A673 (cell line): Measurements from ENCODE around the gene FAM174C. TPM values are rescaled to one million over a fixed set of nuclear protein-coding genes. Genes with fewer than 3 reads are reported as not detected.
A peak's percentile ranks its signal among the peaks of the same experiment; 100 is the strongest.

ENCODE experiments used
- BruUV-seq: library from RNA; stranded (reverse); fragments of 400-500 nt; replicated peaks from 2 replicates; lab custom pipeline; 2021; lab: Mats Ljungman, UMichigan
- CTCF ChIA-PET: fragments of 300-600 bp; sonication (Branson Sonifier 250); formaldehyde crosslinking; loops from one replicate; lab custom pipeline; 2022; ENCODE audit warnings: antibody characterized with exemption; lab: Charles Lee
- POLR2A ChIA-PET: fragments of 300-600 bp; sonication (Branson Sonifier 250); formaldehyde crosslinking; loops from one replicate; lab custom pipeline; 2022; ENCODE audit warnings: antibody characterized with exemption; ENCODE audit not compliant: low non-redundant PET; lab: Charles Lee
- DNase-seq: peaks from one replicate; pipeline ENCODE4 v3.0.0-alpha.2; 2015; ENCODE audit warnings: low spot score
- H3K27ac ChIP-seq: fragments of 200-600 bp; sonication (generic); 2 replicates; pipeline ENCODE4 v1.5.1; 2016; ENCODE audit warnings: mixed run types, low read depth, mild to moderate bottlenecking, mixed read lengths, antibody characterized with exemption, low read length; ENCODE audit not compliant: poor library complexity, severe bottlenecking
- H3K27me3 ChIP-seq: fragments of 200-600 bp; sonication (generic); replicated peaks from 2 replicates; pipeline ENCODE4 v1.6.1; 2017; ENCODE audit warnings: mixed run types, low read depth, mild to moderate bottlenecking, mixed read lengths, antibody characterized with exemption, low read length; ENCODE audit not compliant: insufficient read depth, poor library complexity
- H3K36me3 ChIP-seq: fragments of 200-600 bp; sonication (generic); 2 replicates; pipeline ENCODE4 v1.6.1; 2016; ENCODE audit warnings: mixed run types, mild to moderate bottlenecking, mixed read lengths, antibody characterized with exemption, low read length; ENCODE audit not compliant: insufficient read depth, poor library complexity, severe bottlenecking
- H3K4me1 ChIP-seq: fragments of 200-600 bp; sonication (generic); 2 replicates; pipeline ENCODE4 v1.6.1; 2017; ENCODE audit warnings: mixed run types, mild to moderate bottlenecking, mixed read lengths, antibody characterized with exemption, low read length; ENCODE audit not compliant: insufficient read depth, poor library complexity, severe bottlenecking
- H3K4me3 ChIP-seq: fragments of 200-600 bp; sonication (generic); 2 replicates; pipeline ENCODE4 v1.5.1; 2016; ENCODE audit warnings: low read depth, mixed run types, mild to moderate bottlenecking, mixed read lengths, low read length; ENCODE audit not compliant: poor library complexity, severe bottlenecking
- H3K9me3 ChIP-seq: fragments of 200-600 bp; sonication (generic); 2 replicates; pipeline ENCODE4 v1.6.1; 2016; ENCODE audit warnings: mixed run types, low read depth, mild to moderate bottlenecking, mixed read lengths, antibody characterized with exemption, low read length; ENCODE audit not compliant: poor library complexity, severe bottlenecking
- EZH2 ChIP-seq: fragments of 200-600 bp; sonication (generic); IDR thresholded peaks from 2 replicates; pipeline ENCODE4 v1.6.1; 2017; ENCODE audit warnings: borderline replicate concordance, low read depth, mild to moderate bottlenecking, mixed read lengths, antibody characterized with exemption, low read length; ENCODE audit not compliant: poor library complexity, severe bottlenecking
- intact Hi-C: fragments of 100-400 bp; cut with micrococcal nuclease; formaldehyde crosslinking; loops from one replicate; pipeline ENCODE4 v1.10.0; 2022; ENCODE audit not compliant: unreplicated experiment
- total RNA-seq: library from RNA; stranded (reverse); gene quantifications from 2 replicates; pipeline ENCODE4 v1.2.3, GENCODE V29; 2021
- TF ChIP-seq, protein P1 (sequence below): fragments of 300-800, 200-600 bp; sonication (generic); conservative IDR thresholded peaks from 2 replicates; pipeline ENCODE4 v1.5.1; 2017; ENCODE audit warnings: low read depth, mild to moderate bottlenecking, antibody characterized with exemption, low read length, moderate library complexity, mixed read lengths

Gene FAM174C
- total RNA-seq, 1 experiment from 2014 or later: 88.6 TPM

- intact Hi-C loops: no loop called here
- Histone ChIP-seq H3K27me3 (no peaks in the 10 kb centered on the region), H3K27ac (peak overlapping the region; percentile 96), H3K9me3 (no peaks in the 10 kb centered on the region), H3K36me3 (peaks cover 62% of the 10 kb centered on the region), H3K4me3 (peak overlapping the region; percentile 96), H3K4me1 (peaks cover 54% of the 10 kb centered on the region)
- TF ChIP-seq, protein P1, sequence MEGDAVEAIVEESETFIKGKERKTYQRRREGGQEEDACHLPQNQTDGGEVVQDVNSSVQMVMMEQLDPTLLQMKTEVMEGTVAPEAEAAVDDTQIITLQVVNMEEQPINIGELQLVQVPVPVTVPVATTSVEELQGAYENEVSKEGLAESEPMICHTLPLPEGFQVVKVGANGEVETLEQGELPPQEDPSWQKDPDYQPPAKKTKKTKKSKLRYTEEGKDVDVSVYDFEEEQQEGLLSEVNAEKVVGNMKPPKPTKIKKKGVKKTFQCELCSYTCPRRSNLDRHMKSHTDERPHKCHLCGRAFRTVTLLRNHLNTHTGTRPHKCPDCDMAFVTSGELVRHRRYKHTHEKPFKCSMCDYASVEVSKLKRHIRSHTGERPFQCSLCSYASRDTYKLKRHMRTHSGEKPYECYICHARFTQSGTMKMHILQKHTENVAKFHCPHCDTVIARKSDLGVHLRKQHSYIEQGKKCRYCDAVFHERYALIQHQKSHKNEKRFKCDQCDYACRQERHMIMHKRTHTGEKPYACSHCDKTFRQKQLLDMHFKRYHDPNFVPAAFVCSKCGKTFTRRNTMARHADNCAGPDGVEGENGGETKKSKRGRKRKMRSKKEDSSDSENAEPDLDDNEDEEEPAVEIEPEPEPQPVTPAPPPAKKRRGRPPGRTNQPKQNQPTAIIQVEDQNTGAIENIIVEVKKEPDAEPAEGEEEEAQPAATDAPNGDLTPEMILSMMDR: no peak
- TF ChIP-seq EZH2: no peak
- no TSS peak for BruUV-seq
- ChIA-PET CTCF (interaction anchor here (0.7 to 1.4 kb wide), 4 partner anchors 9 to 15 kb away, joined by 5 to 16 read pairs (median 10); partner anchors contain the start of gene CIRBP), POLR2A (interaction anchor here (0.7 to 1.4 kb wide), 2 partner anchors 9 to 15 kb away, joined by 3 to 26 read pairs; partner anchors contain the start of gene CIRBP)
- DNase-seq: no peak
Observed at GRCh38 chr19:1253514-1254080, 21.7 kb upstream of the FAM174C start.

- peak overlapping the region; percentile 96 for H3K4me3 ChIP-seq
- CTCF ChIA-PET: no interaction called here
- intact Hi-C loops: no loop called here
Observed at GRCh38 chr19:1254081-1254527, 21.2 kb upstream of the FAM174C start.

GRCh38 chr19:1254530-1255185, 20.7 kb upstream of the FAM174C start:
- no peak for TF ChIP-seq EZH2
- TF ChIP-seq, protein P1: no peak
- DNase-seq: peak; percentile 28
- H3K27ac ChIP-seq: peak overlapping the region; percentile 96
- peaks cover 64% of the 10 kb centered on the region for H3K4me1 ChIP-seq
- no TSS peak for BruUV-seq
- ChIA-PET CTCF (interaction anchor here (1.0 kb wide), 1 partner anchor 10 kb away, joined by 3 read pairs; no protein-coding TSS in a partner anchor), POLR2A (no interaction called here)
- no peaks in the 10 kb centered on the region for H3K9me3 ChIP-seq
- H3K36me3 ChIP-seq: peaks cover 62% of the 10 kb centered on the region
- intact Hi-C loops: no loop called here
- H3K4me3 ChIP-seq: peak overlapping the region; percentile 96
- H3K27me3 ChIP-seq: no peaks in the 10 kb centered on the region

More at GRCh38 chr19:1254081-1254527, 21.2 kb upstream of the FAM174C start:
- H3K27ac ChIP-seq: peak overlapping the region; percentile 96
- TF ChIP-seq, protein P1: no peak
- no peak for TF ChIP-seq EZH2
- peaks cover 59% of the 10 kb centered on the region for H3K4me1 ChIP-seq
- POLR2A ChIA-PET: no interaction called here
- no TSS peak for BruUV-seq
- H3K36me3 ChIP-seq: peaks cover 62% of the 10 kb centered on the region
- no peaks in the 10 kb centered on the region for H3K27me3 ChIP-seq
- no peaks in the 10 kb centered on the region for H3K9me3 ChIP-seq
- DNase-seq: no peak
